HL-60 (cell line): ENCODE data around the gene MOCOS.

Experiments
- DNase-seq, 2 experiments: peaks; one replicate each; pipeline ENCODE4 v3.0.0-alpha.2; 2010 to 2020; ENCODE audit warnings: low read depth in 1 of 2, low spot score in 1 of 2
- H3K27ac ChIP-seq: fragments of 250-450 bp; sonication (Bioruptor Pico); replicated peaks from 2 replicates; pipeline ENCODE4 v1.5.1; 2020; ENCODE audit warnings: mild to moderate bottlenecking, moderate library complexity
- H3K27me3 ChIP-seq: fragments of 250-450 bp; sonication (Bioruptor Pico); 2 replicates; pipeline ENCODE4 v1.5.1; 2021; ENCODE audit warnings: mild to moderate bottlenecking, moderate library complexity; ENCODE audit not compliant: insufficient read depth, poor library complexity, severe bottlenecking
- H3K4me3 ChIP-seq: replicated peaks from 2 replicates; pipeline ENCODE4 v1.5.1; 2011; ENCODE audit warnings: mild to moderate bottlenecking, control low read depth, low read length; ENCODE audit not compliant: insufficient read depth
- CTCF ChIP-seq: IDR thresholded peaks from one replicate; pipeline ENCODE4 v1.5.1; 2011; ENCODE audit warnings: low read length, control low read depth, inconsistent platforms; ENCODE audit not compliant: insufficient read depth
- GABPA ChIP-seq: IDR thresholded peaks from 2 replicates; pipeline ENCODE4 v1.6.1; 2012; ENCODE audit warnings: low read depth
- POLR2AphosphoS5 ChIP-seq: IDR thresholded peaks from 2 replicates; pipeline ENCODE4 v1.6.1; 2012; ENCODE audit warnings: low read depth
- REST ChIP-seq: IDR thresholded peaks from 2 replicates; pipeline ENCODE4 v1.6.1; 2012; ENCODE audit warnings: low read depth; ENCODE audit not compliant: insufficient replicate concordance
- SPI1 ChIP-seq: IDR thresholded peaks from 2 replicates; pipeline ENCODE4 v1.6.1; 2012; ENCODE audit warnings: low read depth, mild to moderate bottlenecking, borderline replicate concordance

MOCOS gene

GRCh38 chr18:36183033-36183432, 4.3 kb upstream of the MOCOS start:
- no peak for TF ChIP-seq REST
- TF ChIP-seq CTCF, result no peak
- no peak for TF ChIP-seq GABPA
- TF ChIP-seq SPI1, result no peak
- TF ChIP-seq POLR2AphosphoS5, result no peak
- Histone ChIP-seq H3K4me3 (no peak overlapping the region), H3K27me3 (peaks cover 9% of the 10 kb centered on the region), H3K27ac (no peak overlapping the region)
- no peak for DNase-seq

- Histone ChIP-seq H3K27ac (no peak overlapping the region), H3K27me3 (peaks cover 19% of the 10 kb centered on the region)
Measured at GRCh38 chr18:36183987-36184386, 3.3 kb upstream of the MOCOS start.

GRCh38 chr18:36185157-36185556, 2.1 kb upstream of the MOCOS start:
- DNase-seq, result no peak
- Histone ChIP-seq H3K27ac (no peak overlapping the region), H3K4me3 (no peak overlapping the region), H3K27me3 (peaks cover 28% of the 10 kb centered on the region)
- TF ChIP-seq REST, result no peak
- no peak for TF ChIP-seq POLR2AphosphoS5
- TF ChIP-seq CTCF, result no peak
- no peak for TF ChIP-seq GABPA
- no peak for TF ChIP-seq SPI1

More at GRCh38 chr18:36183987-36184386, 3.3 kb upstream of the MOCOS start:
- no peak for DNase-seq
- no peak overlapping the region for H3K4me3 ChIP-seq
- no peak for TF ChIP-seq REST
